Gastrocnemius medialis (tissue), 4 donors: ENCODE measurements around the gene SLC25A21.
"Not testable (repeated sequence)": the region's sequence is repeated elsewhere in the genome, so short reads cannot be mapped to it uniquely, and the experiment has no call there.

ENCODE experiments used
- CTCF ChIP-seq, 5 experiments: fragments of 450-650 bp in 3 of 5; fragments of 200-600 bp in 2 of 5; sonication (generic) in 2 of 5; IDR thresholded peaks in 4 of 5; conservative IDR thresholded peaks in 1 of 5; 1 replicate in 4 of 5; 2 replicates in 1 of 5; pipeline ENCODE4 v1.5.1; 2016 to 2019; ENCODE audit warnings: antibody characterized with exemption in 5 of 5, mild to moderate bottlenecking in 3 of 5, moderate library complexity in 3 of 5
- POLR2A ChIP-seq, 2 donors: fragments of 450-650 bp; IDR thresholded peaks; one replicate each; pipeline ENCODE4 v1.6.1; 2017; ENCODE audit warnings: antibody characterized with exemption in 2 of 2, mild to moderate bottlenecking in 2 of 2, moderate library complexity in 2 of 2

- TF ChIP-seq CTCF (IDR thresholded peaks at IDR 0.05 in 4 of 5, conservative IDR thresholded peaks at IDR 0.05 in 1 of 5); POLR2A (IDR thresholded peaks at IDR 0.05): not testable (repeated sequence)
These were observed 8.5 kb upstream of the SLC25A21 start for GRCh38 chr14:37180886-37181285.
